ENCODE measurements around the gene AMBRA1. TPM values are rescaled to one million over a fixed set of nuclear protein-coding genes. Genes with fewer than 3 reads are reported as not detected.
A peak's percentile ranks its signal among the peaks of the same experiment; 100 is the strongest.

AMBRA1 gene
- total RNA-seq, 1 experiment from 2014 or later, result 15.8 TPM

GRCh38 chr11:46594785-46595184, 962 bp upstream of the AMBRA1 start:
- intact Hi-C loops (cut with micrococcal nuclease), result loop anchor here (2.0 kb wide), 1 partner anchor 22 kb away; the partner anchor contains the start of genes ATG13 and HARBI1
- no peak overlapping the region for H3K4me3 ChIP-seq (ENCODE audit: low read length)
- ATAC-seq (no peak), DNase-seq (no peak)
- TF ChIP-seq, protein P1, sequence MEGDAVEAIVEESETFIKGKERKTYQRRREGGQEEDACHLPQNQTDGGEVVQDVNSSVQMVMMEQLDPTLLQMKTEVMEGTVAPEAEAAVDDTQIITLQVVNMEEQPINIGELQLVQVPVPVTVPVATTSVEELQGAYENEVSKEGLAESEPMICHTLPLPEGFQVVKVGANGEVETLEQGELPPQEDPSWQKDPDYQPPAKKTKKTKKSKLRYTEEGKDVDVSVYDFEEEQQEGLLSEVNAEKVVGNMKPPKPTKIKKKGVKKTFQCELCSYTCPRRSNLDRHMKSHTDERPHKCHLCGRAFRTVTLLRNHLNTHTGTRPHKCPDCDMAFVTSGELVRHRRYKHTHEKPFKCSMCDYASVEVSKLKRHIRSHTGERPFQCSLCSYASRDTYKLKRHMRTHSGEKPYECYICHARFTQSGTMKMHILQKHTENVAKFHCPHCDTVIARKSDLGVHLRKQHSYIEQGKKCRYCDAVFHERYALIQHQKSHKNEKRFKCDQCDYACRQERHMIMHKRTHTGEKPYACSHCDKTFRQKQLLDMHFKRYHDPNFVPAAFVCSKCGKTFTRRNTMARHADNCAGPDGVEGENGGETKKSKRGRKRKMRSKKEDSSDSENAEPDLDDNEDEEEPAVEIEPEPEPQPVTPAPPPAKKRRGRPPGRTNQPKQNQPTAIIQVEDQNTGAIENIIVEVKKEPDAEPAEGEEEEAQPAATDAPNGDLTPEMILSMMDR (conservative IDR thresholded peaks at IDR 0.05; ENCODE audit: low read depth, low read length), result no peak
- TF ChIP-seq EZH2 (IDR thresholded peaks at IDR 0.05; ENCODE audit: low read length, unreplicated experiment) (no peak), EZH2phosphoT487 (IDR thresholded peaks at IDR 0.05; ENCODE audit: borderline replicate concordance, low read length) (no peak)
- no peaks in the 10 kb centered on the region for H3K9me2 ChIP-seq (replicated peaks; ENCODE audit: low read length)
- no peak overlapping the region for H3K27ac ChIP-seq (ENCODE audit: low read length)
- no peaks in the 10 kb centered on the region for H3K9me3 ChIP-seq (ENCODE audit: low read length)
- H3K4me2 ChIP-seq (ENCODE audit: low read length), result peak overlapping the region; percentile 98; the same call in 1 of the 2 replicates
- H3K27me3 ChIP-seq (ENCODE audit: low read length), result no peaks in the 10 kb centered on the region
- H4K20me1 ChIP-seq (ENCODE audit: low read length), result 0 out of 2 replicates have a peak, but pooled peaks cover 5% of the 10 kb centered on the region
- H3K36me3 ChIP-seq (ENCODE audit: low read depth, low read length), result no peaks in the 10 kb centered on the region
- H3K79me2 ChIP-seq (ENCODE audit: low read length), result peaks cover 40% of the 10 kb centered on the region
- BruUV-seq (replicated peaks), result no TSS peak
- H3K4me1 ChIP-seq (ENCODE audit: insufficient read depth, low read length), result peaks cover 19% of the 10 kb centered on the region
- no peaks in the 10 kb centered on the region for H3F3A ChIP-seq (ENCODE audit: low read length, unreplicated experiment)
- peak overlapping the region; percentile 98 for H2AFZ ChIP-seq (ENCODE audit: low read length)
- H3K9ac ChIP-seq (ENCODE audit: low read length), result no peak overlapping the region
- POLR2A ChIA-PET (ENCODE audit: unreplicated experiment), result no interaction called here
- CTCF ChIA-PET, result no interaction called here

- TF ChIP-seq, protein P1 (conservative IDR thresholded peaks at IDR 0.05; ENCODE audit: low read depth, low read length), result no peak
- no peak for TF ChIP-seq EZH2 (IDR thresholded peaks at IDR 0.05; ENCODE audit: low read length, unreplicated experiment)
- no peak for TF ChIP-seq EZH2phosphoT487 (IDR thresholded peaks at IDR 0.05; ENCODE audit: borderline replicate concordance, low read length)
- DNase-seq (no peak), ATAC-seq (no peak)
- H3K36me3 ChIP-seq (ENCODE audit: low read depth, low read length), result no peaks in the 10 kb centered on the region
- BruUV-seq (replicated peaks), result no TSS peak
- H3K79me2 ChIP-seq (ENCODE audit: low read length), result peaks cover 45% of the 10 kb centered on the region
- H3K9me2 ChIP-seq (replicated peaks; ENCODE audit: low read length), result no peaks in the 10 kb centered on the region
- H3K4me1 ChIP-seq (ENCODE audit: insufficient read depth, low read length), result peaks cover 19% of the 10 kb centered on the region
- ChIA-PET POLR2A (ENCODE audit: unreplicated experiment) (interaction anchor here (0.5 to 1.3 kb wide), 4 partner anchors 18 to 342 kb away, joined by 3 to 7 read pairs (median 5); partner anchors contain the start of gene CSTPP1), CTCF (interaction anchor here (0.8 kb wide), 2 partner anchors 21 to 104 kb away, joined by 3 to 4 read pairs; no protein-coding TSS in a partner anchor)
- H3K27ac ChIP-seq (ENCODE audit: low read length), result no peak overlapping the region
- H3K4me3 ChIP-seq (ENCODE audit: low read length), result peak overlapping the region; percentile 94
- H2AFZ ChIP-seq (ENCODE audit: low read length), result peak overlapping the region; percentile 98
- H4K20me1 ChIP-seq (ENCODE audit: low read length), result 0 out of 2 replicates have a peak, but pooled peaks cover 6% of the 10 kb centered on the region
- no peaks in the 10 kb centered on the region for H3K27me3 ChIP-seq (ENCODE audit: low read length)
- intact Hi-C loops (cut with micrococcal nuclease), result loop anchor here (2.0 kb wide), 1 partner anchor 22 kb away; the partner anchor contains the start of genes ATG13 and HARBI1
- peak overlapping the region; percentile 88 for H3K9ac ChIP-seq (ENCODE audit: low read length)
- no peaks in the 10 kb centered on the region for H3K9me3 ChIP-seq (ENCODE audit: low read length)
- H3K4me2 ChIP-seq (ENCODE audit: low read length), result peak overlapping the region; percentile 98
- no peaks in the 10 kb centered on the region for H3F3A ChIP-seq (ENCODE audit: low read length, unreplicated experiment)
Measured at GRCh38 chr11:46594374-46594700, 514 bp upstream of the AMBRA1 start.
